ENCODE results near the gene HTRA1.

The HTRA1 gene

GRCh38 chr10:122510736-122511135 is 49.4 kb downstream of the HTRA1 start:
- no peaks in the 10 kb centered on the region for H3K27me3 ChIP-seq (ENCODE audit: control insufficient read depth, insufficient read depth, low read length)
- H3K27ac ChIP-seq (ENCODE audit: low read length): no peak overlapping the region
- no peak overlapping the region for H3K4me3 ChIP-seq (ENCODE audit: low read length)
- no peaks in the 10 kb centered on the region for H3K9me3 ChIP-seq (ENCODE audit: control insufficient read depth, low read depth, low read length)
- H3K4me1 ChIP-seq (ENCODE audit: control insufficient read depth, low read depth, low read length): no peaks in the 10 kb centered on the region
- no peak overlapping the region for H3K9ac ChIP-seq (ENCODE audit: low read length)
- no peaks in the 10 kb centered on the region for H3K36me3 ChIP-seq (ENCODE audit: control insufficient read depth, low read depth, low read length)

GRCh38 chr10:122513053-122513452 is 51.7 kb downstream of the HTRA1 start:
- Histone ChIP-seq H3K27me3 (ENCODE audit: control insufficient read depth, insufficient read depth, low read length) (no peaks in the 10 kb centered on the region), H3K9me3 (ENCODE audit: control insufficient read depth, low read depth, low read length) (no peaks in the 10 kb centered on the region), H3K4me3 (ENCODE audit: low read length) (no peak overlapping the region), H3K4me1 (ENCODE audit: control insufficient read depth, low read depth, low read length) (no peaks in the 10 kb centered on the region), H3K9ac (ENCODE audit: low read length) (no peak overlapping the region), H3K27ac (ENCODE audit: low read length) (no peak overlapping the region), H3K36me3 (ENCODE audit: control insufficient read depth, low read depth, low read length) (no peaks in the 10 kb centered on the region)

DNA sequence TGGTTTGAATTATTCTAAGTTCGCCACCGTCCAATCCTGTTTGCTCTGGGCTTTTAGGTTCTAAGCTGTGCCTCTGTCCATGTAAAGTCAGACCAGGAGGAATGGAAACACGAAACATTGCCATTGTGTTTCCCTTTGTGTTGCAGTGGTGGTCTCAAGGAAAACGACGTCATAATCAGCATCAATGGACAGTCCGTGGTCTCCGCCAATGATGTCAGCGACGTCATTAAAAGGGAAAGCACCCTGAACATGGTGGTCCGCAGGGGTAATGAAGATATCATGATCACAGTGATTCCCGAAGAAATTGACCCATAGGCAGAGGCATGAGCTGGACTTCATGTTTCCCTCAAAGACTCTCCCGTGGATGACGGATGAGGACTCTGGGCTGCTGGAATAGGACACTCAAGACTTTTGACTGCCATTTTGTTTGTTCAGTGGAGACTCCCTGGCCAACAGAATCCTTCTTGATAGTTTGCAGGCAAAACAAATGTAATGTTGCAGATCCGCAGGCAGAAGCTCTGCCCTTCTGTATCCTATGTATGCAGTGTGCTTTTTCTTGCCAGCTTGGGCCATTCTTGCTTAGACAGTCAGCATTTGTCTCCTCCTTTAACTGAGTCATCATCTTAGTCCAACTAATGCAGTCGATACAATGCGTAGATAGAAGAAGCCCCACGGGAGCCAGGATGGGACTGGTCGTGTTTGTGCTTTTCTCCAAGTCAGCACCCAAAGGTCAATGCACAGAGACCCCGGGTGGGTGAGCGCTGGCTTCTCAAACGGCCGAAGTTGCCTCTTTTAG is 52.9 kb downstream of the HTRA1 start:
- Histone ChIP-seq H3K36me3 (ENCODE audit: control insufficient read depth, low read depth, low read length) (no peaks in the 10 kb centered on the region), H3K9me3 (ENCODE audit: control insufficient read depth, low read depth, low read length) (no peaks in the 10 kb centered on the region), H3K4me3 (ENCODE audit: low read length) (no peak overlapping the region), H3K4me1 (ENCODE audit: control insufficient read depth, low read depth, low read length) (no peaks in the 10 kb centered on the region), H3K27me3 (ENCODE audit: control insufficient read depth, insufficient read depth, low read length) (no peaks in the 10 kb centered on the region), H3K9ac (ENCODE audit: low read length) (no peak overlapping the region), H3K27ac (ENCODE audit: low read length) (no peak overlapping the region)

GRCh38 chr10:122515022-122515424 is 53.7 kb downstream of the HTRA1 start:
- H3K27me3 ChIP-seq (ENCODE audit: control insufficient read depth, insufficient read depth, low read length): no peaks in the 10 kb centered on the region
- H3K9me3 ChIP-seq (ENCODE audit: control insufficient read depth, low read depth, low read length): no peaks in the 10 kb centered on the region
- no peak overlapping the region for H3K9ac ChIP-seq (ENCODE audit: low read length)
- no peaks in the 10 kb centered on the region for H3K36me3 ChIP-seq (ENCODE audit: control insufficient read depth, low read depth, low read length)
- no peak overlapping the region for H3K4me3 ChIP-seq (ENCODE audit: low read length)
- no peaks in the 10 kb centered on the region for H3K4me1 ChIP-seq (ENCODE audit: control insufficient read depth, low read depth, low read length)
- no peak overlapping the region for H3K27ac ChIP-seq (ENCODE audit: low read length)

GRCh38 chr10:122515588-122516231 is 54.4 kb downstream of the HTRA1 start:
- Histone ChIP-seq H3K9me3 (ENCODE audit: control insufficient read depth, low read depth, low read length) (no peaks in the 10 kb centered on the region), H3K36me3 (ENCODE audit: control insufficient read depth, low read depth, low read length) (no peaks in the 10 kb centered on the region), H3K4me1 (ENCODE audit: control insufficient read depth, low read depth, low read length) (no peaks in the 10 kb centered on the region), H3K27ac (ENCODE audit: low read length) (no peak overlapping the region), H3K9ac (ENCODE audit: low read length) (no peak overlapping the region), H3K4me3 (ENCODE audit: low read length) (no peak overlapping the region), H3K27me3 (ENCODE audit: control insufficient read depth, insufficient read depth, low read length) (no peaks in the 10 kb centered on the region)

DNA sequence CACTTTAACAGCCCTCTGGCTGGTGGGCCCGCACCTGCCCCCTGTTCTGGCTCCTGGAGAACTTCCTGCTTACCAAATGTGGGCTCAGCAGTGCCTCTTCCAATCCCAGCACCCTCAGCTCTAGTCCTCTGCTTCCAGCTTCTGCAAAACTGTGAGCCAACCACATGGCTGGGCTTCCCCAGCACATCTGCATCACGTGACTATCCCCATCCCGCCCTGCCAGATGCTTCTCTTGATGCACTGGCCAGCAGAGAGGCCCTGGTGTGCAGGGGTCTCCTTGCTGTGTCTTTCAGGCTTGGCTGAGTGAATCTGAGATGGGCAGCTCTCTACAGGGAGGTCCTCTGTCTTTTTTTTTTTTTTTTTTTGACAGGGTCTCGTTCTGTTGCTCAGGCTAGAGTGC is 55.4 kb downstream of the HTRA1 start:
- Histone ChIP-seq H3K36me3 (ENCODE audit: control insufficient read depth, low read depth, low read length) (no peaks in the 10 kb centered on the region), H3K27ac (ENCODE audit: low read length) (no peak overlapping the region), H3K4me3 (ENCODE audit: low read length) (no peak overlapping the region), H3K27me3 (ENCODE audit: control insufficient read depth, insufficient read depth, low read length) (no peaks in the 10 kb centered on the region), H3K4me1 (ENCODE audit: control insufficient read depth, low read depth, low read length) (no peaks in the 10 kb centered on the region), H3K9ac (ENCODE audit: low read length) (no peak overlapping the region), H3K9me3 (ENCODE audit: control insufficient read depth, low read depth, low read length) (no peaks in the 10 kb centered on the region)

- H3K9ac ChIP-seq (ENCODE audit: low read length): no peak overlapping the region
- H3K27me3 ChIP-seq (ENCODE audit: control insufficient read depth, insufficient read depth, low read length): no peaks in the 10 kb centered on the region
- H3K4me3 ChIP-seq (ENCODE audit: low read length): no peak overlapping the region
- no peaks in the 10 kb centered on the region for H3K36me3 ChIP-seq (ENCODE audit: control insufficient read depth, low read depth, low read length)
- no peaks in the 10 kb centered on the region for H3K9me3 ChIP-seq (ENCODE audit: control insufficient read depth, low read depth, low read length)
- H3K27ac ChIP-seq (ENCODE audit: low read length): no peak overlapping the region
- H3K4me1 ChIP-seq (ENCODE audit: control insufficient read depth, low read depth, low read length): no peaks in the 10 kb centered on the region
Observed at GRCh38 chr10:122519144-122519543, 57.8 kb downstream of the HTRA1 start.

- Histone ChIP-seq H3K9me3 (ENCODE audit: control insufficient read depth, low read depth, low read length) (no peaks in the 10 kb centered on the region), H3K4me1 (ENCODE audit: control insufficient read depth, low read depth, low read length) (no peaks in the 10 kb centered on the region), H3K27ac (ENCODE audit: low read length) (no peak overlapping the region), H3K4me3 (ENCODE audit: low read length) (no peak overlapping the region), H3K36me3 (ENCODE audit: control insufficient read depth, low read depth, low read length) (no peaks in the 10 kb centered on the region), H3K9ac (ENCODE audit: low read length) (no peak overlapping the region), H3K27me3 (ENCODE audit: control insufficient read depth, insufficient read depth, low read length) (no peaks in the 10 kb centered on the region)
Observed at GRCh38 chr10:122519873-122520272, 58.5 kb downstream of the HTRA1 start.

DNA sequence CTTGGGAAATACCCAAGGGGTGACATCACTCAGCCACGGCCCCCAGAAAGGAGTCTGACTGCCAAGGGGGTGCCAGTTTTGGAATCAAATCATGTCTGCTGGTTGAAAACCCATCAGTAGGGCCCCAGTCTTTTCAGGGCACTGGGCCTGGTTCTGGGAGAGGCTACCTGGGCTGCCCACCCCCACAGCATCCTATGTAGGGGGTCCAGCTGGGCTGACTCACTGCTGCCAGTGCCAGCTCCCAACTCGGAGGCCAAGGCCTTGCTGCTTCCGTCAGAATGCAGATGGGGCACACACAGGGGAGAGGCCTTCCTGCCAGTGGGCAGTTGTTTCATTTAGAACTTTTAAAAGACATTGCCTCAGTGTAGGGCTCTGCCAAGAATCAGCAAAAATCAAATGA is 59.7 kb downstream of the HTRA1 start:
- Histone ChIP-seq H3K4me1 (ENCODE audit: control insufficient read depth, low read depth, low read length) (no peaks in the 10 kb centered on the region), H3K36me3 (ENCODE audit: control insufficient read depth, low read depth, low read length) (no peaks in the 10 kb centered on the region), H3K27me3 (ENCODE audit: control insufficient read depth, insufficient read depth, low read length) (no peaks in the 10 kb centered on the region), H3K9me3 (ENCODE audit: control insufficient read depth, low read depth, low read length) (no peaks in the 10 kb centered on the region), H3K4me3 (ENCODE audit: low read length) (no peak overlapping the region), H3K27ac (ENCODE audit: low read length) (no peak overlapping the region), H3K9ac (ENCODE audit: low read length) (no peak overlapping the region)

- Histone ChIP-seq H3K4me1 (ENCODE audit: control insufficient read depth, low read depth, low read length) (no peaks in the 10 kb centered on the region), H3K27ac (ENCODE audit: low read length) (no peak overlapping the region), H3K4me3 (ENCODE audit: low read length) (no peak overlapping the region), H3K9ac (ENCODE audit: low read length) (no peak overlapping the region), H3K27me3 (ENCODE audit: control insufficient read depth, insufficient read depth, low read length) (no peaks in the 10 kb centered on the region), H3K36me3 (ENCODE audit: control insufficient read depth, low read depth, low read length) (no peaks in the 10 kb centered on the region), H3K9me3 (ENCODE audit: control insufficient read depth, low read depth, low read length) (no peaks in the 10 kb centered on the region)
Observed at GRCh38 chr10:122524811-122525210, 63.5 kb downstream of the HTRA1 start.

- H3K9ac ChIP-seq (ENCODE audit: low read length): no peak overlapping the region
Observed at GRCh38 chr10:122525788-122526187, 64.4 kb downstream of the HTRA1 start.

GRCh38 chr10:122526892-122527291 is 65.5 kb downstream of the HTRA1 start:
- no peaks in the 10 kb centered on the region for H3K9me3 ChIP-seq (ENCODE audit: control insufficient read depth, low read depth, low read length)
- H3K36me3 ChIP-seq (ENCODE audit: control insufficient read depth, low read depth, low read length): no peaks in the 10 kb centered on the region
- H3K27ac ChIP-seq (ENCODE audit: low read length): no peak overlapping the region
- no peak overlapping the region for H3K9ac ChIP-seq (ENCODE audit: low read length)
- H3K4me3 ChIP-seq (ENCODE audit: low read length): no peak overlapping the region
- H3K4me1 ChIP-seq (ENCODE audit: control insufficient read depth, low read depth, low read length): no peaks in the 10 kb centered on the region
- no peaks in the 10 kb centered on the region for H3K27me3 ChIP-seq (ENCODE audit: control insufficient read depth, insufficient read depth, low read length)

More at GRCh38 chr10:122525788-122526187, 64.4 kb downstream of the HTRA1 start:
- Histone ChIP-seq H3K27ac (ENCODE audit: low read length) (no peak overlapping the region), H3K9me3 (ENCODE audit: control insufficient read depth, low read depth, low read length) (no peaks in the 10 kb centered on the region), H3K4me3 (ENCODE audit: low read length) (no peak overlapping the region), H3K4me1 (ENCODE audit: control insufficient read depth, low read depth, low read length) (no peaks in the 10 kb centered on the region), H3K36me3 (ENCODE audit: control insufficient read depth, low read depth, low read length) (no peaks in the 10 kb centered on the region), H3K27me3 (ENCODE audit: control insufficient read depth, insufficient read depth, low read length) (no peaks in the 10 kb centered on the region)
